ENCODE results near the gene BCL2L15. TPM values are rescaled to one million over a fixed set of nuclear protein-coding genes. Genes with fewer than 3 reads are reported as not detected.
A peak's percentile ranks its signal among the peaks of the same experiment; 100 is the strongest.

The BCL2L15 gene
- total and polyA plus RNA-seq, 2 of the 13 experiments (the other 11 are each of a cell fraction or from before 2014, with no cell fraction given) = 0.03 to 0.27 TPM

DNA sequence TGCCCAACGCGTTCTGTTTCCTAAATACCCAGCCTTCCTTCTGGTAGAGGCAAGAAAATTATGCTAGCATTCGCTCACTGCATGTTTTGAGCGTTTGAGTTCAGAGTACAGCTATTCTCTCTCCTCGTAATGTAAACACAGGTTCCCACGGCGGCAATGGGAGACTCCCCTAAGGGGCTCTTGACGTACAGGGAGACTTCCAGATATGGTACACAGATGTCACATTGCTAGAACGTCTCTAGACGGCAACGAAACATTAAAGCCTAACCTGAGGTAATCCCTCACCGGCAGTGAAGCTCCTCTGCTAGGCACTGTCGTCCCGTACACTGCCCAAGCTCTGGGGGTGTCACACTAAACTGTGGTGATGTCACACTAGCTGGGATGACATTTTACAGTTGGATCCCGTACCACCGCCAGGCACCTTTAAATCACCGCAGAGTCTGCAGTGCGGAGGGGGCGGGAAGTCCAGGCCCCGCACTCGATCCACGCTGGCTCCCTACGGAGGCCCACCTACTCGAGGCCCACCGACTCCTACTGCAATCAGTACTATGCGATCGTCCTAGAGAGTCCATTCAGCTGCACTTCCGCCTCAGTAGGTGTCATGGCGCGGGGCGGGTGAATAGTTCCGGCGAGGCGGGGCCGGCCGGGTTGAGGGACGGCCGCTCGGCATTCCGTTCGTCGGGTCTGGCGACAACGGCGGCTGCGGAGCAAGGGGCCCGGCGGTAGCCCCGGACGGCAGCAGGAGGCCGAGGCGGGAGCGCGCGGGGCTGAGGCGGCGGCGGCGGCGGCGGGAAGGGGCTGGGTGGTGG, 41.8 kb upstream of the BCL2L15 start, which contains the start of gene HIPK1 (continued):
- TF ChIP-seq, protein P1, sequence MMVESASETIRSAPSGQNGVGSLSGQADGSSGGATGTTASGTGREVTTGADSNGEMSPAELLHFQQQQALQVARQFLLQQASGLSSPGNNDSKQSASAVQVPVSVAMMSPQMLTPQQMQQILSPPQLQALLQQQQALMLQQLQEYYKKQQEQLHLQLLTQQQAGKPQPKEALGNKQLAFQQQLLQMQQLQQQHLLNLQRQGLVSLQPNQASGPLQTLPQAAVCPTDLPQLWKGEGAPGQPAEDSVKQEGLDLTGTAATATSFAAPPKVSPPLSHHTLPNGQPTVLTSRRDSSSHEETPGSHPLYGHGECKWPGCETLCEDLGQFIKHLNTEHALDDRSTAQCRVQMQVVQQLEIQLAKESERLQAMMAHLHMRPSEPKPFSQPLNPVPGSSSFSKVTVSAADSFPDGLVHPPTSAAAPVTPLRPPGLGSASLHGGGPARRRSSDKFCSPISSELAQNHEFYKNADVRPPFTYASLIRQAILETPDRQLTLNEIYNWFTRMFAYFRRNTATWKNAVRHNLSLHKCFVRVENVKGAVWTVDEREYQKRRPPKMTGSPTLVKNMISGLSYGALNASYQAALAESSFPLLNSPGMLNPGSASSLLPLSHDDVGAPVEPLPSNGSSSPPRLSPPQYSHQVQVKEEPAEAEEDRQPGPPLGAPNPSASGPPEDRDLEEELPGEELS (CRISPR knock-in tag; IDR thresholded peaks at IDR 0.05) = 0 out of 2 replicates have a peak, but pooled peaks have one; percentile 16
- TF ChIP-seq ZNF235 (CRISPR knock-in tag; IDR thresholded peaks at IDR 0.05; ENCODE audit: borderline replicate concordance) = no peak
- no peak for TF ChIP-seq ZNF670 (CRISPR knock-in tag; IDR thresholded peaks at IDR 0.05; ENCODE audit: borderline replicate concordance)
- peak; percentile 98 for TF ChIP-seq ELF4 (CRISPR knock-in tag; IDR thresholded peaks at IDR 0.05; ENCODE audit: borderline replicate concordance)
- TF ChIP-seq, protein P2, sequence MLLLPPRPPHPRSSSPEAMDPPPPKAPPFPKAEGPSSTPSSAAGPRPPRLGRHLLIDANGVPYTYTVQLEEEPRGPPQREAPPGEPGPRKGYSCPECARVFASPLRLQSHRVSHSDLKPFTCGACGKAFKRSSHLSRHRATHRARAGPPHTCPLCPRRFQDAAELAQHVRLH (CRISPR knock-in tag; IDR thresholded peaks at IDR 0.05; ENCODE audit: borderline replicate concordance, low read depth) = peak; percentile 56; the same call in 1 of the 2 replicates
- TF ChIP-seq, protein P3, sequence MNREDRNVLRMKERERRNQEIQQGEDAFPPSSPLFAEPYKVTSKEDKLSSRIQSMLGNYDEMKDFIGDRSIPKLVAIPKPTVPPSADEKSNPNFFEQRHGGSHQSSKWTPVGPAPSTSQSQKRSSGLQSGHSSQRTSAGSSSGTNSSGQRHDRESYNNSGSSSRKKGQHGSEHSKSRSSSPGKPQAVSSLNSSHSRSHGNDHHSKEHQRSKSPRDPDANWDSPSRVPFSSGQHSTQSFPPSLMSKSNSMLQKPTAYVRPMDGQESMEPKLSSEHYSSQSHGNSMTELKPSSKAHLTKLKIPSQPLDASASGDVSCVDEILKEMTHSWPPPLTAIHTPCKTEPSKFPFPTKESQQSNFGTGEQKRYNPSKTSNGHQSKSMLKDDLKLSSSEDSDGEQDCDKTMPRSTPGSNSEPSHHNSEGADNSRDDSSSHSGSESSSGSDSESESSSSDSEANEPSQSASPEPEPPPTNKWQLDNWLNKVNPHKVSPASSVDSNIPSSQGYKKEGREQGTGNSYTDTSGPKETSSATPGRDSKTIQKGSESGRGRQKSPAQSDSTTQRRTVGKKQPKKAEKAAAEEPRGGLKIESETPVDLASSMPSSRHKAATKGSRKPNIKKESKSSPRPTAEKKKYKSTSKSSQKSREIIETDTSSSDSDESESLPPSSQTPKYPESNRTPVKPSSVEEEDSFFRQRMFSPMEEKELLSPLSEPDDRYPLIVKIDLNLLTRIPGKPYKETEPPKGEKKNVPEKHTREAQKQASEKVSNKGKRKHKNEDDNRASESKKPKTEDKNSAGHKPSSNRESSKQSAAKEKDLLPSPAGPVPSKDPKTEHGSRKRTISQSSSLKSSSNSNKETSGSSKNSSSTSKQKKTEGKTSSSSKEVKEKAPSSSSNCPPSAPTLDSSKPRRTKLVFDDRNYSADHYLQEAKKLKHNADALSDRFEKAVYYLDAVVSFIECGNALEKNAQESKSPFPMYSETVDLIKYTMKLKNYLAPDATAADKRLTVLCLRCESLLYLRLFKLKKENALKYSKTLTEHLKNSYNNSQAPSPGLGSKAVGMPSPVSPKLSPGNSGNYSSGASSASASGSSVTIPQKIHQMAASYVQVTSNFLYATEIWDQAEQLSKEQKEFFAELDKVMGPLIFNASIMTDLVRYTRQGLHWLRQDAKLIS (CRISPR knock-in tag; IDR thresholded peaks at IDR 0.05) = no peak
- no peak for TF ChIP-seq REXO4 (CRISPR knock-in tag; IDR thresholded peaks at IDR 0.05; ENCODE audit: borderline replicate concordance)
- TF ChIP-seq KAT7 (CRISPR knock-in tag; IDR thresholded peaks at IDR 0.05; ENCODE audit: borderline replicate concordance) = no peak
- peak; percentile 21; the same call in 1 of the 2 replicates for TF ChIP-seq PITX1 (CRISPR knock-in tag; IDR thresholded peaks at IDR 0.05)
- no peak for TF ChIP-seq ZBTB46 (CRISPR knock-in tag; IDR thresholded peaks at IDR 0.05; ENCODE audit: borderline replicate concordance)
- peak; percentile 10; the same call in 1 of the 2 replicates for TF ChIP-seq STAT6 (CRISPR knock-in tag; IDR thresholded peaks at IDR 0.05; ENCODE audit: borderline replicate concordance)

Measured in HepG2 (cell line).